COLO829 (cell line): ENCODE data around the gene GMPR.

Source experiments
- DNase-seq: peaks from one replicate; pipeline ENCODE4 v3.0.0; 2012; ENCODE audit warnings: low spot score

GMPR gene

GRCh38 chr6:16302721-16303552 is 64.5 kb downstream of the GMPR start:
- DNase-seq: no peak

DNA sequence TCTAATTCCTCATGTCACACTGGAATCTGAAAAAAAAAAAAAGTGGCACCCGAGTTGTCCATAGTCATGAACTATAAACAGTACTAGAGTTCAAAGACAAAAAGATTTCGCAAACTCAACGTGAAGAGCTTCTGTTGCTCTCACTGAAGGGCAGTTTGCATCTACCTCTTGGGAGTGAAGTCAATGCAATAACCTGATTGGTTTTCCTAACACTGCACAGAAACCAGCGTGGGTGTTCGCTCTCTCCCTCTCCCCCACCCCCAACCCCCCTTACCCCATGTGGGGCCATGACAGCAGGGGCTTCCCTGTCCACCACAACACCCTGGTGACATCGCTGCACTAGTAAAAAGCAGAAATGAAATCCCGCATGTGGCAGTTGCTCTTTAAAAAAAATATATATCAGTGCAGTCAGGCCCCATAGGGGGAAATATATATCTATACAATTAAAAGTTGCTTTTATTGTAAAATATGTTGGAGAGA is 66.9 kb downstream of the GMPR start:
- DNase-seq: no peak

- no peak for DNase-seq
Measured at GRCh38 chr6:16305788-16306187, 67.4 kb downstream of the GMPR start.

DNA sequence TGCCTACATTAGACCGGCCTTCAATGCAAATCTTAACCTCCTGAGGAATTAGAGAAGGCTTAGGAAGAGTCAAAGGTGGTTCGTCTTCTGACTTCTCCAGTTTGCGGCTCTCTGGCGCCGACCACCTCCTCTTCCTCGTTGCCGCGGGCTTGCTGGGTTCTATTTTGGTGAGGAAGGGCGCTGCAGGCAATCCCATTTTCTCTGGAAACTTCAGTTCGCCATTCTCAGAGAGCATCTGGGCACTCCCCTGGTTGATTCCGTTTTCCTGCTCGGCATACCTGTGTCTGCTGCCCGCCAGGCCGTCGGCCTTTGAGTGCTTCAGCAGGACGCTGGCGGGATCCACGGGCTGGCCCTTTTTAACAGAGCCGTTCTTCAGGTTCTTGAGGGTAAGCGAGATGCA is 67.9 kb downstream of the GMPR start:
- DNase-seq: no peak

DNA sequence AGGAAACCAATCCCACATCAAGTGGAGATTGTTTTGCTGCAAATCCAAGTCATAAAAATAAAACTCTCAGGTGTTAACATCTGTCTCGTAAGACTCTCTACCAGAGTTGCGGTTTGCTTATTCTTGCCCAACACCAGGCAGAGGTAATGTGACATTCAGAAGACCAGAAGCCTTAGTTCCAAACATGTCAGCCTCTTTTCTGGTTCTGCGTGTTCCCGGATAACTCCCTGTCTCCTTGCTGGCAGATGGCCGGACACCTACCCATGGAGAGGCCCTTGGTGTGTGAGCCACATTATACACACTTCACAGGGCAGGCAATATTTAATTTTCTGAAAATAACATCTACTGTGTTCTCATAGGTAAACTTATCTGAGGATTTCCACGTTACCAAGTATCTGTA is 73.4 kb downstream of the GMPR start:
- DNase-seq: no peak

DNA sequence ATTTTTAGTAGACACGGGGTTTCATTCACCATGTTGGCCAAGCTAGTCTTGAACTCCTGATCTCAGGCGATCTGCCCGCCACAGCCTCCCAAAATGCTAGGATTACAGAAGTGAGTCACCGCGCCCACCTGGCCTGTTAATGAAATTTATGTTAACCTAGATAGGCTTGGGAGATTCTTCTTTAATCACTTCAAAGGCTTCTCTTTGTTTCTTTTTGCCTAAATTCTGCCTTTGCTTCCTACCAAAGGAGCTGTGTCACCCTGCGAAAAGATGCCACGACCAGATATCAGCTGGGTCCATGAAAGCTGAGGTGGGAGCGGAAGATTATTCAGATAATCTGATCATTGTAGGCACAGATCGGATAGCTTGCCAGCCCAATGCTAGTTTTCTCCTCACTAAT is 75.3 kb downstream of the GMPR start:
- no peak for DNase-seq

DNA sequence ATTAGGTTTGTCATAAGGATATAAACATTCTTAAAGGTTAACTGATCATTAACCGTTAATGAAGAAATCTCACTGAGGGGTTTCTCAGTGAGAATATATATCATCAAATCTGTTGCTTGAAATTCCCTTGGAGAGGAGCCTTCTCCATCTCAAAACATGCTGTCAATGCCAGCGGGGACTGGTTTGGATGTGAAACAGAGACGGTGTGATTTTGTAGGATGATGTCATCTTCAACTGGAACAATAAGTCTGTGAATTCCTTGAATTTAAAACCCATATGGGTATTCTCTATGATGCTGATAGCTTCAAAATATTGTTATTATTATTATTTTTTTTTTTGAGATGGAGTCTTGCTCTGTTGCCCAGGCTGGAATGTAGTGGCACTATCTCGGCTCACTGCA is 75.9 kb downstream of the GMPR start:
- DNase-seq: no peak

DNA sequence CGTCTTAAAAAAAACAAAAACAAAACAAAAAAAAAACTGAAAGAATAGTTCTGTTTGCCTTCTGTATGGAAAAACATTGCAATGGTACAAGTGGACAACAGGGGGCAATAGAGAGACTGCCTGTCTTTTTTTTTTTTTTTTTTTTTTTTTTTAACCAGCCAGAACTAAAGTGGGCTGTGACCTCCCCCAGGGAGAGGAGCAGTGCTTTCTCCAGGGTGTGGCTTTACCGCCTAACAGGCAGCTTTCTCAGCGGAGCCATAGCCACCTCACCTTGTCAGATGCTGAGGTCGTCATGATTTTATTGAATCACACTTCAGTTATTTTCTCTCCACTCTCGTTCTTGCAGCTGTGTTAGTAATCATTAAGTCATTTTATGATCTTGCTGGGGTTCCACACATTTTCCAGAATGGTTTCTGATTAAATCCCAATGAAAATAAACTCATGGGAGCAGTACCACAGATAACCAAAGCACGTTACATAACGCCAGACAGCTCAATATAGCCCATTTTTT is 78.4 kb downstream of the GMPR start:
- peak; percentile 74 for DNase-seq

DNA sequence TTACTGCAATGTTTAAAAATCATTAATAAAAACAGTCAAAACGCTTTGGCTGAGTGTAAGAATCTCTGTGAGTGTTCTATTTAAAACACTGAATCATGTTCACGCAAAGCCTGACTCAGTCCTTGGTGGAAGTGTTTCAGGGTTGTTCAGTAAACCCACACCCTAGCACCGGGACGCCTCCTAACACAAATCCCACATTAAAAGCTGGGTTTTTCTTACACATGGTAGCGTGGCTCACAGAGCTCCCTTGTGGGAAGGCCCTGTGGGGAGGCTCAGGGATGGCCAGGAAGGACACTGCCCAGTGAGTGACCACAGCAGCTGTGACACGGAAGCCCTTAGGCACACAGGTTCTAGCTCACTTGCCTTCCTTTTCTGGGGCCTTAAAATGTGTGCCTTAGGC is 80.2 kb downstream of the GMPR start:
- no peak for DNase-seq

- no peak for DNase-seq
Measured at GRCh38 chr6:16318953-16319720, 80.8 kb downstream of the GMPR start.

GRCh38 chr6:16319813-16320532 is 81.6 kb downstream of the GMPR start:
- peak; percentile 96 for DNase-seq

DNA sequence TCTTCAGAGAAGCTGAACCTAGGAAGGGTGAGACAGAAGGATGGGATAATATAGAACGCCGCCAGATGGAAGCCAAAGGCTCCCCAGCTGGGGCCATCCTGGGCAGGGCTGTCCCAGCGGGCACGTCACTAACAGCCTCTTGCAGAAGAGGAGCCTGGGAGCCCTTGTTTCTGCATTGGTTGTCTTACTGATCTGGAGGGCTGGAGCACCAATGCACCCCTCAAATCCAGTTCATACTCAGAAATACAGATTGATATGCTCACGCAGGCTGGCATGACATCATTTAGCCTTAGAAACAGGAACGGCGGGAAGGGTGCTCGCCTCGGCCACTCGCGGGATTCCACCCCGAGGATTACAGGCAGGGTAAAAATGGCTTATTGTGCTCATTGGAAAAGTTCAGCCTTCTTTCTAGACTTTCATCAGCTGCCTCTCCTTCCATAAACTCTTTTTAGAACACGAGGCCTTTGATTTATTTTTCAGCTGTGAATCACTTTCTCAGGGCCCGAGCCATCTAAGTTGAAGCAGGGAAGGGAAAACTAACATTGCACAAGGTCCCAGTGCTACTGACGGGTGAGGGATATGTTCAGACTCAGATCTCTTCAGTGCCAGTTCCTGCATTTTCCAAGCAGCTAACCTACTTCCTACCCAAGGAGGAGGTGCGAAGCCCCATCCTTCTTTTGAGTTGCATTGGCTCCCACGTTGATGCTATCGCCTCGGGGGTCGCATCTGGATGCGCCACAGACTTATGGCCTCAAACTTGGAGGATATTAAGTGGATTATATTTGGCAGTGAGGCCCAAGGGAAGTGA is 82.3 kb downstream of the GMPR start:
- DNase-seq: no peak

GRCh38 chr6:16321341-16321710 is 82.9 kb downstream of the GMPR start:
- no peak for DNase-seq

GRCh38 chr6:16321826-16322225 is 83.4 kb downstream of the GMPR start:
- DNase-seq: no peak

DNA sequence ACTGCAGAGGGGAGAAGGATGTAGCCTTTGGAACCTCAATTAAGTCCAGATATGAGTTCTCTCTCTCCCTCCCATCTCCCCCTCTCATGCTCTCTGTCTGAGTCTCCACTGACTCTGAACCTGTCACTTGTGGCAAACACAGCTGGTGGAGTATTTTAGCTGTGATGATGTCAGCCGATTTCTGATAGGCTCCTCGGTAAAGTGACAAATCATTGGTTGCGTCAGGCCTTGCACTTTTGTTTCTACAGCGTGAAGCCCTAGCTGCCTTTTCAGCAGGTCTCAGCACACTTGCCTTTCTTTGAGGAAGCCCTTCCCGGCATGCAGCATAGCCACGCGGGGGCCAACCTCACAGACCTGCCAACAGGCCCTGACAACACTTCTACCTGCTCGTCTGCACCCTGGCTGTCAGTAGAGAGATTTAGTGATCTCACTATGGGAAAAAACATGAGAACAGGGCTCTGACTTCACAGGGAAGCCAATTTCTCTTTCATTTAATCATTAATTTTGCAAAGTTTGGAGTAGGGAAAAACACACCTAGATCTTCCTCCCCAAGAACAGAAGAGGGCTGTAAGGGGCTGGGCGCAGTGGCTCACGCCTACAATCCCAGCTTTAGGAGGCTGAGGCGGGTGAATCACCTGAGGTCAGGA is 84.4 kb downstream of the GMPR start:
- no peak for DNase-seq

GRCh38 chr6:16324184-16324583 is 85.8 kb downstream of the GMPR start:
- no peak for DNase-seq

GRCh38 chr6:16324606-16325225 is 86.3 kb downstream of the GMPR start:
- no peak for DNase-seq

DNA sequence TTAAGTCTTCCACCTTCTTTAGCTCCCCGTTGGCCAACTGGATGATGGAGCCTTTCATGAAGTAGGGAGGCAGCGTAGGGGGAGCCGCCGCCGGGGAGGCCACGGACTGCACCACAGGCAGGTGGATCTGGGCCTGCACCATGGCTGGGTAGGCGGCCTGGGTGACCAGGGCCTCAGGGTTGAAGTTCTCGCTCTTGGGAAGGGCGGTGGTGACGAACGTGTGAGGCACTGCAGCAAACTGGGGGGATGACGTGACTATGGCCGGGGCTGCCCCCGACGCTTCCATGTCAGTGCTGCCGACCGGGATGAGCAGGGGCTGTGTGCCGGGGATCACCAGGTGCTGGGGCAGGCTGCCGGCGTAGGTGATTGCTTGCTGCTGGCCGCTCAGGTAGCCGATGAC is 88.1 kb downstream of the GMPR start:
- no peak for DNase-seq

DNA sequence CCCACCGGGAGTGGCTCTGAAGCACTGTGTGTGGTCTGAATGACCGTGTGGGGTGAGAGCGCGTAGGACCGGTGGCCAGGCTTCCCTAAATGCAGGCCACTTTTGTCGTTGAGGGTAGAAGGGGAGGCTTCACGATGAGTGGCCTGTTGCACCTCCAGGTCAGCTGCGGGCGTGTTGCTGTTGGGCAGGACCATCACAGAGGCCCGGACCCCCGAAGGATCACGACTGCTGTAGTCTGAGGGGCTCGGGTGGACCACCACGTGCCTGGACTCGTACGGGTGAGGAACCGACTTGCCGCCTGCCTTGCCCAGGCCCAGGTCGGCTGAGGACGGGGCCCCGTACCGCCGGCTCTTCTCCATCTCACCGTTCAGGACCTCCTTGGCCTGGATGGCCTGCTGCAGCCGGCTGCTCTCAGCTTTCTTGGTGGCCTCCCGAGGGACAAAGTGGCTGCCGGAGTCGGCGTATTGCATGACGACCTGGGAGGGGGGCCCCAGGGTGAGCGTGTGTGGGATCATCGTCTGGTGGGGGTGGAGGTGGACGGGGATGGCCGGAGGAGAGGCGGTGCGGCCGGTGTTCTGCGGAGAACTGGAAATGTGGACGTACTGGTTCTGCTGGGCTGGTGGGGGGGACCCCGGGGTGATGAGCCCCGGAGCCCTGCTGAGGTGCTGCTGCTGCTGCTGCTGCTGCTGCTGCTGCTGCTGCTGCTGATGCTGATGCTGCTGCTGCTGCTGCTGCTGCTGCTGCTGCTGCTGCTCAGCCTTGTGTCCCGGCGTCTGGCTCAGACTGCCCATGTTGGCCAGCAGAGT is 88.8 kb downstream of the GMPR start:
- no peak for DNase-seq

DNA sequence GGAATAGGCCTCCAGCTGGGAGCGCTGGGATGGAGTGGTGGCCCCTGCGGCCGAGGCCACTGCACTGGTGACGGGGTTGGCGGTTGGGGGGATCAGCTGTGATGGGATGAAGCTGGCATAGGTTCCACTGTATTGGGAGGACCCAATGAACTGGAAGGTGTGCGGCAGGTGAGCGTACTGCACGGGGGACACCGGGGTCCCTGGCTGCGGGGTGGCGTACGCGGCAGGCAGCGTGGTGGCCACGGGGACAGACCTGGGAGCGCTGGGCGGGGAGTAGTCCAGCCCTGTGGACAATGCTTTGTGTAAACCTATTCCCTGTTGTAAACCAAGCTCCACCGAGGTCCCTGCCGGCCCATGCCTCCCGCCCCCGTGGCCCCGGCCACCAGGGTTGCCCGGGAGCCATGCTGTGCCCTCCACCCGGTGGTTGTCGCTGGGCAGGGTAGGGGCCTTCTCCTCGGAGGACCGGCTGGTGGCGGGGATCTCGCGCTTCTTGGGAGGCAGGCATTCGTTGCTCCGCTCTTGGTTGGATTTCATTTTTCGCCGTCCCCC is 89.5 kb downstream of the GMPR start:
- no peak for DNase-seq
